CD14-positive monocyte (primary cell): ENCODE data around the gene HCN4. TPM values are rescaled to one million over a fixed set of nuclear protein-coding genes. Genes with fewer than 3 reads are reported as not detected.

Experiments used
- DNase-seq, 3 donors: peaks; one replicate each; pipeline ENCODE4 v3.0.0-alpha.2; 2011 to 2022
- H2AFZ ChIP-seq: 2 replicates; pipeline ENCODE4 v1.6.0; 2012; ENCODE audit warnings: mild to moderate bottlenecking, low read depth, low read length, inconsistent platforms; ENCODE audit not compliant: insufficient read depth, poor library complexity, severe bottlenecking
- H3K27ac ChIP-seq, 2 donors: 1 replicate in 1 of 2; 2 replicates in 1 of 2; pipeline ENCODE4 v1.5.1; 2012 to 2013; ENCODE audit warnings: low read length in 2 of 2, control low read depth in 1 of 2, inconsistent platforms in 1 of 2, low read depth in 1 of 2, mild to moderate bottlenecking in 1 of 2
- H3K27me3 ChIP-seq, 2 donors: one replicate each; pipeline versions ENCODE4 v1.6.0 to v1.6.1; 2011 to 2013; ENCODE audit warnings: low read length in 2 of 2; ENCODE audit not compliant: control insufficient read depth in 2 of 2, insufficient read depth in 2 of 2
- H3K36me3 ChIP-seq, 2 donors: replicated peaks in 1 of 2; 1 replicate in 1 of 2; 2 replicates in 1 of 2; pipeline versions ENCODE4 v1.5.1 to v1.6.1; 2012 to 2013; ENCODE audit warnings: low read length in 2 of 2, control low read depth in 1 of 2, inconsistent platforms in 1 of 2, mild to moderate bottlenecking in 1 of 2; ENCODE audit not compliant: insufficient read depth in 2 of 2, control insufficient read depth in 1 of 2
- H3K4me1 ChIP-seq, 2 donors: 1 replicate in 1 of 2; 2 replicates in 1 of 2; pipeline versions ENCODE4 v1.5.1 to v1.6.1; 2012 to 2013; ENCODE audit warnings: low read length in 2 of 2, control low read depth in 1 of 2, inconsistent platforms in 1 of 2, mild to moderate bottlenecking in 1 of 2, moderate library complexity in 1 of 2; ENCODE audit not compliant: insufficient read depth in 2 of 2, control insufficient read depth in 1 of 2
- H3K4me2 ChIP-seq: replicated peaks from 2 replicates; pipeline ENCODE3; 2012; ENCODE audit warnings: low read length, moderate library complexity, mild to moderate bottlenecking; ENCODE audit not compliant: poor library complexity, severe bottlenecking; ENCODE audit errors: extremely low read depth
- H3K4me3 ChIP-seq, 3 experiments: fragments of 200-600 bp in 1 of 3; sonication (generic) in 1 of 3; replicated peaks in 1 of 3; 1 replicate in 2 of 3; 2 replicates in 1 of 3; pipeline ENCODE4 v1.5.1; 2011 to 2013; ENCODE audit warnings: low read length in 3 of 3, mild to moderate bottlenecking in 3 of 3, control low read depth in 2 of 3, low read depth in 2 of 3, inconsistent platforms in 1 of 3, moderate library complexity in 1 of 3
- H3K79me2 ChIP-seq: 2 replicates; pipeline ENCODE4 v1.6.0; 2012; ENCODE audit warnings: mild to moderate bottlenecking, control low read depth, inconsistent platforms, low read length, moderate library complexity; ENCODE audit not compliant: insufficient read depth
- H3K9ac ChIP-seq: 2 replicates; pipeline ENCODE4 v1.6.0; 2017; ENCODE audit warnings: low read length, mild to moderate bottlenecking; ENCODE audit not compliant: insufficient read depth, poor library complexity, severe bottlenecking
- H3K9me3 ChIP-seq, 2 donors: replicated peaks in 1 of 2; 1 replicate in 1 of 2; 2 replicates in 1 of 2; pipeline versions ENCODE4 v1.5.1 to v1.6.1; 2012 to 2013; ENCODE audit warnings: low read length in 2 of 2, control low read depth in 1 of 2; ENCODE audit not compliant: control insufficient read depth in 1 of 2, insufficient read depth in 1 of 2
- H4K20me1 ChIP-seq: 2 replicates; pipeline ENCODE4 v1.6.0; 2012; ENCODE audit warnings: mild to moderate bottlenecking, low read length, control low read depth, moderate library complexity; ENCODE audit not compliant: insufficient read depth
- H3K27ac Mint-ChIP-seq, 7 donors: one replicate each; pipeline ENCODE4 v1.8.0; 2020; ENCODE audit warnings: mild to moderate bottlenecking in 7 of 7, mixed read lengths in 7 of 7, moderate library complexity in 6 of 7, inconsistent platforms in 2 of 7
- H3K27me3 Mint-ChIP-seq, 3 donors: one replicate each; pipeline ENCODE4 v1.8.0; 2021 to 2022; ENCODE audit warnings: low read depth in 3 of 3, mild to moderate bottlenecking in 3 of 3, mixed read lengths in 3 of 3, moderate library complexity in 3 of 3, inconsistent platforms in 1 of 3
- H3K36me3 Mint-ChIP-seq, 2 donors: one replicate each; pipeline ENCODE4 v1.8.0; 2020; ENCODE audit warnings: mixed read lengths in 2 of 2, inconsistent platforms in 1 of 2, mild to moderate bottlenecking in 1 of 2
- H3K4me1 Mint-ChIP-seq: one replicate; pipeline ENCODE4 v1.8.0; 2020; ENCODE audit warnings: mild to moderate bottlenecking, mixed read lengths
- H3K4me3 Mint-ChIP-seq, 2 donors: one replicate each; pipeline ENCODE4 v1.8.0; 2020; ENCODE audit warnings: mild to moderate bottlenecking in 2 of 2, mixed read lengths in 2 of 2, moderate library complexity in 1 of 2
- H3K9me3 Mint-ChIP-seq, 7 donors: one replicate each; pipeline ENCODE4 v1.8.0; 2020 to 2022; ENCODE audit warnings: mixed read lengths in 7 of 7, mild to moderate bottlenecking in 6 of 7, moderate library complexity in 6 of 7, inconsistent platforms in 2 of 7
- WGBS: methylation state at CpG from one replicate; pipeline ENCODE4 v1.1.5; 2013; ENCODE audit warnings: missing lambda C conversion rate; ENCODE audit not compliant: insufficient coverage; 5-methylcytosine and 5-hydroxymethylcytosine counted together
- intact Hi-C, 2 donors: fragments of 100-400 bp; cut with micrococcal nuclease; formaldehyde crosslinking; loops; one replicate each; pipeline versions ENCODE4 v1.15.0 to v1.15.1; 2023
- polyA plus RNA-seq, 3 donors: library from polyadenylated mRNA; depleted of rRNA in 1 of 3; unstranded in 2 of 3; stranded (reverse) in 1 of 3; fragments of 300-500 nt in 2 of 3; fragments of >200 nt in 1 of 3; fragmentation: Illumina TruSeq in 2 of 3; gene quantifications; 1 replicate in 2 of 3; 2 replicates in 1 of 3; pipeline ENCODE4 v1.2.3, GENCODE V29; 2012 to 2021
- TF ChIP-seq, protein P1 (sequence below): fragments of 200-600 bp; IDR thresholded peaks from one replicate; pipeline ENCODE4 v1.8.0; 2022; ENCODE audit warnings: antibody characterized with exemption, mild to moderate bottlenecking

The HCN4 gene
- polyA plus RNA-seq, 3 donors: not detected

DNA sequence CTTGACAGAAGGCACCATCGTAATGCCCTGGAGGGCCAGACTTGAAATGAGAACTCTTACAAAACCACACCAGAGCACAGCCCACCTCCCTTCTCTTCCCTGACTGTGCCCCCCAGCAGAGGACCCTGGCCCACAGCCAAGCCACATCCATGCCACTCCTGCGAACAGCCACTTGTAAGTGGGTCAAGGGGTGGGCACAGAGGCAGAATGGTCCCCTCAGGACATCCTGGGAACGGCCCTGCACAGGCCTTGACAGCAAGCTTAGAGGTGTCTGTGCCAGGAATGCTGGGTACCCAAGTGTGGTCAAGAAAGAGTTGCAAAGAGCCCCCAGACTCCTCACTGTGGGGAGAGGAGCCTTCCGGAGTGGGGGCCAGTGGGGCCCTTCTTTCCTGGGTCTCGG, 33.3 kb downstream of the HCN4 start:
- no peak overlapping the region for H3K4me2 ChIP-seq
- no peak overlapping the region for H3K4me3 ChIP-seq
- no peaks in the 10 kb centered on the region for H3K4me1 ChIP-seq
- Mint-ChIP-seq H3K36me3 (no peaks in the 10 kb centered on the region), H3K27me3 (peaks cover 7 to 13% (median 11%) of the 10 kb centered on the region in 3 donors), H3K27ac (no peak overlapping the region), H3K4me1 (no peaks in the 10 kb centered on the region), H3K4me3 (no peak overlapping the region), H3K9me3 (peaks cover 0 to 2% (median 0%) of the 10 kb centered on the region in 7 donors)
- no peak overlapping the region for H3K9ac ChIP-seq
- H3K36me3 ChIP-seq: no peaks in the 10 kb centered on the region
- H2AFZ ChIP-seq: no peak overlapping the region
- H3K79me2 ChIP-seq: no peaks in the 10 kb centered on the region
- TF ChIP-seq, protein P1, sequence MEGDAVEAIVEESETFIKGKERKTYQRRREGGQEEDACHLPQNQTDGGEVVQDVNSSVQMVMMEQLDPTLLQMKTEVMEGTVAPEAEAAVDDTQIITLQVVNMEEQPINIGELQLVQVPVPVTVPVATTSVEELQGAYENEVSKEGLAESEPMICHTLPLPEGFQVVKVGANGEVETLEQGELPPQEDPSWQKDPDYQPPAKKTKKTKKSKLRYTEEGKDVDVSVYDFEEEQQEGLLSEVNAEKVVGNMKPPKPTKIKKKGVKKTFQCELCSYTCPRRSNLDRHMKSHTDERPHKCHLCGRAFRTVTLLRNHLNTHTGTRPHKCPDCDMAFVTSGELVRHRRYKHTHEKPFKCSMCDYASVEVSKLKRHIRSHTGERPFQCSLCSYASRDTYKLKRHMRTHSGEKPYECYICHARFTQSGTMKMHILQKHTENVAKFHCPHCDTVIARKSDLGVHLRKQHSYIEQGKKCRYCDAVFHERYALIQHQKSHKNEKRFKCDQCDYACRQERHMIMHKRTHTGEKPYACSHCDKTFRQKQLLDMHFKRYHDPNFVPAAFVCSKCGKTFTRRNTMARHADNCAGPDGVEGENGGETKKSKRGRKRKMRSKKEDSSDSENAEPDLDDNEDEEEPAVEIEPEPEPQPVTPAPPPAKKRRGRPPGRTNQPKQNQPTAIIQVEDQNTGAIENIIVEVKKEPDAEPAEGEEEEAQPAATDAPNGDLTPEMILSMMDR: no peak
- H3K9me3 ChIP-seq: no peaks in the 10 kb centered on the region
- DNase-seq: no peak
- no peaks in the 10 kb centered on the region for H4K20me1 ChIP-seq
- H3K27ac ChIP-seq: no peak overlapping the region
- intact Hi-C loops: no loop called here
- WGBS: 67% methylated on average over 1 of the region's 5 CpGs
- no peaks in the 10 kb centered on the region for H3K27me3 ChIP-seq

DNA sequence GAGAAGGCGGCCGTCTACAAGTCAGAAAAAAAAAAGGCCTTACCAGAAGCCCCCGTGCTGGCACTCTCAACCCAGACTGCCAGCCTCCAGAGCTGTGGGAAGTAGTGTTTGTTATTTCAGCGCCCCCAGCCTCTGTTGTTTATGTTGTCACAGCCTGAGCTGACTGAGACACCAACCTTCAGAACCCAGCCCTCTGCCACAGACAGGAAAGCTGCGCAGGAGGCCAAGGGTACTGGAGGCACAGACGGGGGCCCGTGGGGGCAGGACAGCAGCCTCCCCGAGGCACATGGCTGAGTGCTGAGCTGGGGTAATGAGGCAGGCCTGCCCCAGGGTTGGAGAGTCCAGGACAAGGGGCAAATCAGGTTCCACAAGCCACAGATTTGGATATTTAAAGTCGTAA, 33.7 kb downstream of the HCN4 start:
- no peaks in the 10 kb centered on the region for H3K36me3 Mint-ChIP-seq
- H3K4me1 Mint-ChIP-seq: no peaks in the 10 kb centered on the region
- no peak overlapping the region for H3K9ac ChIP-seq
- H2AFZ ChIP-seq: no peak overlapping the region
- no peaks in the 10 kb centered on the region for H3K79me2 ChIP-seq
- no peak overlapping the region for H3K4me3 Mint-ChIP-seq
- DNase-seq: no peak
- H3K27me3 ChIP-seq: no peaks in the 10 kb centered on the region
- H3K36me3 ChIP-seq: no peaks in the 10 kb centered on the region
- no peak overlapping the region for H3K4me2 ChIP-seq
- H3K9me3 Mint-ChIP-seq: peaks cover 0 to 1% (median 0%) of the 10 kb centered on the region in 7 donors
- WGBS: 75% methylated on average over 3 of the region's 9 CpGs
- no peaks in the 10 kb centered on the region for H4K20me1 ChIP-seq
- no peak overlapping the region for H3K27ac ChIP-seq
- intact Hi-C loops: no loop called here
- peaks cover 10 to 12% (median 11%) of the 10 kb centered on the region in 3 donors for H3K27me3 Mint-ChIP-seq
- no peak overlapping the region for H3K27ac Mint-ChIP-seq
- H3K9me3 ChIP-seq: no peaks in the 10 kb centered on the region
- H3K4me3 ChIP-seq: no peak overlapping the region
- H3K4me1 ChIP-seq: no peaks in the 10 kb centered on the region
- TF ChIP-seq, protein P1: no peak
